ENCODE results near the gene LONP1.

The LONP1 gene

DNA sequence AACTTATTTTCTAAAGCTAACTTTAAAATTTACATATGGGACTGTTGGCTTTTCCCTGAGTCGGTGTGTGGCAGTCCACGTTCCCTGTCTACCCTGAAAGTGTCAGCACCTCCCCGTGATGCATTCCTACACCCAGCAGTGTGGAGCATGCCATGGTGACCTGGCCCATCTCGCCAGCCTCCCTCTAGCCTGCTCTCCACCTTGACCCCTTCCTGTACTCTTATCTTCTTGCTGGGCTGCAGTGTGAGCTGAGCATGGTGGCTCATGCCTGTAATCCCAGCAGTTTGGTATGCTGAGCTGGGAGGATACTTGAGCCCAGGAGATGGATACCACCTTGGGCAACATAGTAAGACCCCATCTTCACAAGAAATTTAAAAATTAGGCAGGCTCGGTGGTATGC, 65.0 kb downstream of the LONP1 start:
- no peak overlapping the region for H2AFZ ChIP-seq (ENCODE audit: low read depth, low read length, severe bottlenecking)
- no peaks in the 10 kb centered on the region for H3K9me2 ChIP-seq (replicated peaks; ENCODE audit: insufficient read depth, low read length)
- H3F3A ChIP-seq (ENCODE audit: insufficient read depth), result peaks cover 3% of the 10 kb centered on the region; the same call in 1 of the 2 replicates
- H3K36me3 ChIP-seq (ENCODE audit: low read length), result peaks cover 19% of the 10 kb centered on the region
- H3K27me3 ChIP-seq (ENCODE audit: low read length), result no peaks in the 10 kb centered on the region
- no peaks in the 10 kb centered on the region for H3K79me2 ChIP-seq (ENCODE audit: insufficient read depth, low read length)
- no peak overlapping the region for H3K27ac ChIP-seq (ENCODE audit: low read depth, low read length)
- TF ChIP-seq EZH2phosphoT487 (conservative IDR thresholded peaks at IDR 0.05; ENCODE audit: low read length), result no peak
- TF ChIP-seq, protein P1, sequence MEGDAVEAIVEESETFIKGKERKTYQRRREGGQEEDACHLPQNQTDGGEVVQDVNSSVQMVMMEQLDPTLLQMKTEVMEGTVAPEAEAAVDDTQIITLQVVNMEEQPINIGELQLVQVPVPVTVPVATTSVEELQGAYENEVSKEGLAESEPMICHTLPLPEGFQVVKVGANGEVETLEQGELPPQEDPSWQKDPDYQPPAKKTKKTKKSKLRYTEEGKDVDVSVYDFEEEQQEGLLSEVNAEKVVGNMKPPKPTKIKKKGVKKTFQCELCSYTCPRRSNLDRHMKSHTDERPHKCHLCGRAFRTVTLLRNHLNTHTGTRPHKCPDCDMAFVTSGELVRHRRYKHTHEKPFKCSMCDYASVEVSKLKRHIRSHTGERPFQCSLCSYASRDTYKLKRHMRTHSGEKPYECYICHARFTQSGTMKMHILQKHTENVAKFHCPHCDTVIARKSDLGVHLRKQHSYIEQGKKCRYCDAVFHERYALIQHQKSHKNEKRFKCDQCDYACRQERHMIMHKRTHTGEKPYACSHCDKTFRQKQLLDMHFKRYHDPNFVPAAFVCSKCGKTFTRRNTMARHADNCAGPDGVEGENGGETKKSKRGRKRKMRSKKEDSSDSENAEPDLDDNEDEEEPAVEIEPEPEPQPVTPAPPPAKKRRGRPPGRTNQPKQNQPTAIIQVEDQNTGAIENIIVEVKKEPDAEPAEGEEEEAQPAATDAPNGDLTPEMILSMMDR (IDR thresholded peaks at IDR 0.05; ENCODE audit: insufficient read depth, low read length, poor library complexity, severe bottlenecking), result no peak
- H3K9ac ChIP-seq (ENCODE audit: low read length), result no peak overlapping the region
- H3K9me3 ChIP-seq (ENCODE audit: insufficient read depth, low read length), result no peaks in the 10 kb centered on the region
- H3K4me2 ChIP-seq (ENCODE audit: low read depth, low read length, poor library complexity, severe bottlenecking), result no peak overlapping the region
- H3K4me3 ChIP-seq (ENCODE audit: insufficient read depth, low read length, poor library complexity, severe bottlenecking), result no peak overlapping the region
- no peaks in the 10 kb centered on the region for H4K20me1 ChIP-seq (ENCODE audit: low read depth, low read length)

DNA sequence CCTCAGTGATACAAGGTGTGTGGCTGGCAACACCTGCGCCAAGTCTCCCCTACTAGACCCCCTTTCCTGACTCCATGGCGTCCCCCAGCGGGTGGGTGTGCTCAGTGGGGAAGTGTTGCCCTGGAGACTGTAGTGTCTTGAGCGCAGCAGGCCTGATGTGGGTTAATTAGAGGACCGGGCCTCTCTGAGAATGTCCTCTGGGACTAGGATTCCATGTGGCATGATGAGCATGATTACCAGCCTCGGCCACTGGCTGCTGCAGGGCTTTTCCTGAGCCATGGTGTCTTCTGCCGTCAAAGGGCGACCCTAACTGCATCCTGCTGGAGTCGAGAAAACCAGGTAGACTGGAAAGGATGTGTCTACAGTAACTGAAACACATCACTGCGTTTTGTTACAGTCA, 67.7 kb downstream of the LONP1 start:
- no peaks in the 10 kb centered on the region for H3K27me3 ChIP-seq (ENCODE audit: low read length)
- no peaks in the 10 kb centered on the region for H3K9me3 ChIP-seq (ENCODE audit: insufficient read depth, low read length)
- no peak overlapping the region for H3K9ac ChIP-seq (ENCODE audit: low read length)
- H3K9me2 ChIP-seq (replicated peaks; ENCODE audit: insufficient read depth, low read length), result no peaks in the 10 kb centered on the region
- no peak overlapping the region for H3K27ac ChIP-seq (ENCODE audit: low read depth, low read length)
- peaks cover 33% of the 10 kb centered on the region for H3K36me3 ChIP-seq (ENCODE audit: low read length)
- no peak overlapping the region for H2AFZ ChIP-seq (ENCODE audit: low read depth, low read length, severe bottlenecking)
- H3K4me2 ChIP-seq (ENCODE audit: low read depth, low read length, poor library complexity, severe bottlenecking), result no peak overlapping the region
- H4K20me1 ChIP-seq (ENCODE audit: low read depth, low read length), result no peaks in the 10 kb centered on the region
- H3K79me2 ChIP-seq (ENCODE audit: insufficient read depth, low read length), result peaks cover 5% of the 10 kb centered on the region; the same call in 1 of the 2 replicates
- no peak overlapping the region for H3K4me3 ChIP-seq (ENCODE audit: insufficient read depth, low read length, poor library complexity, severe bottlenecking)
- peaks cover 3% of the 10 kb centered on the region; the same call in 1 of the 2 replicates for H3F3A ChIP-seq (ENCODE audit: insufficient read depth)
- TF ChIP-seq, protein P1 (IDR thresholded peaks at IDR 0.05; ENCODE audit: insufficient read depth, low read length, poor library complexity, severe bottlenecking), result no peak
- TF ChIP-seq EZH2phosphoT487 (conservative IDR thresholded peaks at IDR 0.05; ENCODE audit: low read length), result no peak

DNA sequence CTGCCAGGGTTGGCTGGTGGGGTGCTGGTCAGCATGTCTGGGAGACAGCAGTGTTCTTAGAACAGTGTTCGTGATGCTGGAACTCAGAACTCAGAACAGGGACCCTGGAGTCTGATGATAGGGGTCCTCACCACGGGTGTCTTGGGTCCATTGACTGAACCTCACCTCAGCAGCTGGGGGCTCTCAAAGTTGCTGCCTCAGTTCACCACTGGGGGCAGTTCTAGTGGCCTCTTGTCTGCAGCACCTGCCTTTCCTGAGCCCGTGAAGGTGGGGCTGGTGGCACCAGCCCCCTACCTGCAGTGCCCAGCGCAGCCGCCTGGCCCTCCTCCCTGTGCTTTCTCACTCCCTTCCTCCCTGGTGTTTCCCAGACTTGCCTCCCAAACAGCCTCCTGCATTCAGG, 68.6 kb downstream of the LONP1 start:
- H3K36me3 ChIP-seq (ENCODE audit: low read length), result peaks cover 40% of the 10 kb centered on the region

More for the DNA sequence above, 68.6 kb downstream of the LONP1 start:
- Histone ChIP-seq H2AFZ (ENCODE audit: low read depth, low read length, severe bottlenecking) (no peak overlapping the region), H3F3A (ENCODE audit: insufficient read depth) (peaks cover 3% of the 10 kb centered on the region; the same call in 1 of the 2 replicates), H3K4me2 (ENCODE audit: low read depth, low read length, poor library complexity, severe bottlenecking) (no peak overlapping the region), H3K9me2 (replicated peaks; ENCODE audit: insufficient read depth, low read length) (no peaks in the 10 kb centered on the region), H3K79me2 (ENCODE audit: insufficient read depth, low read length) (peaks cover 13% of the 10 kb centered on the region), H3K4me3 (ENCODE audit: insufficient read depth, low read length, poor library complexity, severe bottlenecking) (no peak overlapping the region), H3K27me3 (ENCODE audit: low read length) (no peaks in the 10 kb centered on the region), H3K27ac (ENCODE audit: low read depth, low read length) (no peak overlapping the region), H4K20me1 (ENCODE audit: low read depth, low read length) (no peaks in the 10 kb centered on the region; the same call in 1 of the 2 replicates), H3K9ac (ENCODE audit: low read length) (no peak overlapping the region), H3K9me3 (ENCODE audit: insufficient read depth, low read length) (no peaks in the 10 kb centered on the region)
- TF ChIP-seq, protein P1 (IDR thresholded peaks at IDR 0.05; ENCODE audit: insufficient read depth, low read length, poor library complexity, severe bottlenecking), result no peak
- no peak for TF ChIP-seq EZH2phosphoT487 (conservative IDR thresholded peaks at IDR 0.05; ENCODE audit: low read length)

All from SU-DHL-6 (cell line).